ENCODE results near the gene ATP6V1B1. TPM values are rescaled to one million over a fixed set of nuclear protein-coding genes. Genes with fewer than 3 reads are reported as not detected.

Gene ATP6V1B1
- total RNA-seq, 1 donor from 2014 or later: not detected

DNA sequence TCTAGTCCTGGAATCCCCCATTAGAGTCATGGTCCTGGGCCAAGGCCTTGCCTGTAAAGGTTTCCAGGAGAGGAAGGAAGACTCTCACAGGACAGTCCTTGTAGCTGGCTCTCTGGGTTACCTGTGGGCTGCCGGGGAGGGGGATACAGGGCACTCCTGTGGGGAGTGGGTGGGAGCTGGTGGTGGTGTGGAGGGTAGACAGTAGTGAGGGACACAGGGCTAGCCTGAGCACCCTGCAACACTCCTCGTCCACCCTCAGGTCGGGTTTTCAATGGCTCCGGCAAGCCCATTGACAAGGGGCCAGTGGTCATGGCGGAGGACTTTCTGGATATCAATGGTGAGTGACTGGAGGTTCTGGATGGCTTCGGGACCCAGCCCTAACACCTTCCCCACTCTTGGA lies 23.1 kb downstream of the ATP6V1B1 start:
- POLR2A ChIA-PET: no interaction called here

DNA sequence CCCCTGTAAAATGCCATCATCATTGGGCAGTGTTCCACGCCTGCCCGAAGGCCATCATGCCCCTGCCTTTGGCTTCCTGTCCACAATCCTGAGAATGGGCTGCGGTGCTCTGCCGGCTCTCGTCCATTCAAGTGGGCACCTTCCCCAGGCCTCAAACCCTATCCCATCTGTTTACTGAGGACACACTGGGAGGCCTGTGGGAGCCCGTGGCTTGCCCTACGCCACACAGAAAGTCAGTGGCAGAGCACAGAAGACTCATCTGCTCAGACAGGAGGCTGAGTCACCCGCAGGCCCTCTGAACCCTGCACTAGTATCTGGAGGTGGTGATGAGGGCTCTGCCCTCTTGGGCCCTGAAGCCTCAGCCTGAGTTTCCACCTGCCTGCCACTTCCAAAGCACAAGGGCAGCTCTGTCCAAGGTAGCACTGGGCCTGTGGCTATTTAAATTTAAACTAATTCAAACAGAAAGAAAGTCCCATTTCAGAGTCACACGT lies 23.6 kb downstream of the ATP6V1B1 start:
- CTCF ChIA-PET: no interaction called here

More for the DNA sequence above, 23.1 kb downstream of the ATP6V1B1 start:
- Mint-ChIP-seq H3K4me1 (peaks cover 3% of the 10 kb centered on the region), H3K27me3 (peaks cover 42% of the 10 kb centered on the region), H3K4me3 (no peak overlapping the region), H3K9me3 (no peaks in the 10 kb centered on the region), H3K36me3 (ENCODE audit: low read depth) (no peaks in the 10 kb centered on the region), H3K27ac (no peak overlapping the region)
- intact Hi-C loops (cut with micrococcal nuclease): no loop called here
- CTCF ChIA-PET: no interaction called here
- DNase-seq (peak; percentile 5), ATAC-seq (ENCODE audit: low read depth) (no peak)
- TF ChIP-seq, protein P1, sequence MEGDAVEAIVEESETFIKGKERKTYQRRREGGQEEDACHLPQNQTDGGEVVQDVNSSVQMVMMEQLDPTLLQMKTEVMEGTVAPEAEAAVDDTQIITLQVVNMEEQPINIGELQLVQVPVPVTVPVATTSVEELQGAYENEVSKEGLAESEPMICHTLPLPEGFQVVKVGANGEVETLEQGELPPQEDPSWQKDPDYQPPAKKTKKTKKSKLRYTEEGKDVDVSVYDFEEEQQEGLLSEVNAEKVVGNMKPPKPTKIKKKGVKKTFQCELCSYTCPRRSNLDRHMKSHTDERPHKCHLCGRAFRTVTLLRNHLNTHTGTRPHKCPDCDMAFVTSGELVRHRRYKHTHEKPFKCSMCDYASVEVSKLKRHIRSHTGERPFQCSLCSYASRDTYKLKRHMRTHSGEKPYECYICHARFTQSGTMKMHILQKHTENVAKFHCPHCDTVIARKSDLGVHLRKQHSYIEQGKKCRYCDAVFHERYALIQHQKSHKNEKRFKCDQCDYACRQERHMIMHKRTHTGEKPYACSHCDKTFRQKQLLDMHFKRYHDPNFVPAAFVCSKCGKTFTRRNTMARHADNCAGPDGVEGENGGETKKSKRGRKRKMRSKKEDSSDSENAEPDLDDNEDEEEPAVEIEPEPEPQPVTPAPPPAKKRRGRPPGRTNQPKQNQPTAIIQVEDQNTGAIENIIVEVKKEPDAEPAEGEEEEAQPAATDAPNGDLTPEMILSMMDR (IDR thresholded peaks at IDR 0.05): no peak

DNA sequence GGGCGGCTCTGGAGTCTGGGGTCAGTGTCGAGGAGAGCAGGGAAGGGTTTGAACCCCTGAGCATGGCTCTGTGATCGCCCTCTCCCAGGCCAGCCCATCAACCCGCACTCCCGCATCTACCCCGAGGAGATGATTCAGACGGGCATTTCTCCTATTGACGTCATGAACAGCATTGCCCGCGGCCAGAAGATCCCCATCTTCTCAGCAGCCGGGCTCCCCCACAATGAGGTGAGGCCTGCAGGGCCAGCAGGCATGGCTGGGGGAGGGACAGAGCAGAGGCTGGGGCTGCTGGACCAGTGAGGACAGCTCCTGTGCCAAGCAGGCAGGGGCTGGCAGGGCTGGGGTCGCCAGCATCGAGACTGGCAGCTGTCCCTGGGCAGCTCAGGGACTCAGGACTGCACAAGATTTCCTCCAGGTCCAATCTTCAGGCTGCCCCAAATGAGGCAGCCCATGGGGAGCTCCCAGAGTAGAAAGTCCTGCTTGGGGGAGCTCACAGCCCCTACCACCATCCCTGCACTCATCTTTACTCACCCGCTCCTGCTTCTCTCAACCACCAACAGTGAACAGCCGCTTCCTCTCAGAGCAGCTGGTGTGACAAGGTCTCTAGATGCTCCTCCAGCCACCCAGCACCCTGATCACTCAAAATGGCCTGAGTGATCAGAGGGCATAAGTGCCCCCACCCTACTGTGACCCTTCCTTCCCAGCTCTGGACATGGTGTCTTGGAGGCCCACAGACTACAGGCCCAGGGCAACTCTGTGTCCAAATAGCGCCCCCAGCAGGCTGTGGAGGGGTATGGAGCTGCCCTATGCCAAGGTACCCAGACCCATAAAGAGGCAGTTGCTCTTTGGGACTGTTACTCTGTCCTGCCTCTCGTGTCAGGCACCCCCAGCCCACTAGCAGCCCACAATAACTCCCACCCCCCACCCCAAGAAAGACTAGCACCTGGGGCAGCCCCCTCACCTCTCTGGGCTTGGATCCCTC lies 24.4 kb downstream of the ATP6V1B1 start:
- Mint-ChIP-seq H3K27me3 (peaks cover 39% of the 10 kb centered on the region), H3K36me3 (ENCODE audit: low read depth) (no peaks in the 10 kb centered on the region), H3K9me3 (no peaks in the 10 kb centered on the region), H3K4me1 (peaks cover 10% of the 10 kb centered on the region), H3K4me3 (no peak overlapping the region), H3K27ac (no peak overlapping the region)
- DNase-seq (no peak), ATAC-seq (ENCODE audit: low read depth) (no peak)
- ChIA-PET POLR2A (no interaction called here), CTCF (no interaction called here)
- intact Hi-C loops (cut with micrococcal nuclease): no loop called here
- TF ChIP-seq, protein P1 (IDR thresholded peaks at IDR 0.05): no peak

More for the DNA sequence above, 23.6 kb downstream of the ATP6V1B1 start:
- TF ChIP-seq, protein P1 (IDR thresholded peaks at IDR 0.05): no peak
- Mint-ChIP-seq H3K27ac (no peak overlapping the region), H3K4me3 (no peak overlapping the region), H3K36me3 (ENCODE audit: low read depth) (no peaks in the 10 kb centered on the region), H3K27me3 (peaks cover 44% of the 10 kb centered on the region), H3K4me1 (peaks cover 3% of the 10 kb centered on the region), H3K9me3 (no peaks in the 10 kb centered on the region)
- ATAC-seq (ENCODE audit: low read depth) (no peak), DNase-seq (peak; percentile 7)
- POLR2A ChIA-PET: no interaction called here
- intact Hi-C loops (cut with micrococcal nuclease): no loop called here

DNA sequence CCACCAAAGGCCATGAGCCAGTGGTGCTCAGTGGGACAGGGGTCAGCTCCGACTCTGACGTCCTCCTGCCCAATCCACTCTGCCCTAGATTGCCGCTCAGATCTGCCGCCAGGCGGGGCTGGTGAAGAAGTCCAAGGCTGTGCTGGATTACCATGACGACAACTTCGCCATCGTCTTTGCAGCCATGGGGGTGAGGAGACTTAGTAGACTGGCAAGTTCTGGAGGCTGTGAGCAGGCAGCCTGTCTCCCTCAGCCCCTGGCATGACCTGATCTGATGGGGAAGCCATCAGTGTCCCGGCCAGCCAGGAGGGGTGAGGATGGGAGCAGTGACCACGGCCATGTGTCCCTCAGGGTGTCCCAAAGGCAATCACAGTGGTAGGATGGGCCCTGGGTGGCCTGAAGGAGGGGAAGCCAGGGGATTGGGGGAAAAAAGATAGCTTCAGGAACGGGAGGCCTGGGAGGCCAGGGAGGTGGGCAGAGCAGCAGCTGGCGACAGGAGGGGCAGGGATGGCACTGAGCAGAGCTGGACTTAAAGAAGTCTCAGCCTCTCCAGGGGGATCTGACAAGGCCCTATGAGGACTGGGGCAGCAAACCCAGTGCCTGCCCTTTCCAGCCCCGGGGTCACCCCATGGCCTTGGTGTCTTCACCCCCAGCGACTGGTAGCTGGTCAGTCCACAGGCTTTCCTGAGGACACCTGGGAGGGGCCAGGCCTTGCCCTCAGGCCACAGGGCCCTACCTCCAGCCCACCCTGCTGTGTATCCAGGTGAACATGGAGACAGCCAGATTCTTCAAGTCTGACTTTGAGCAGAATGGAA lies 25.3 kb downstream of the ATP6V1B1 start:
- Mint-ChIP-seq H3K27ac (no peak overlapping the region), H3K4me1 (peaks cover 12% of the 10 kb centered on the region), H3K9me3 (no peaks in the 10 kb centered on the region), H3K4me3 (no peak overlapping the region), H3K36me3 (ENCODE audit: low read depth) (no peaks in the 10 kb centered on the region), H3K27me3 (peaks cover 33% of the 10 kb centered on the region)
- ChIA-PET CTCF (interaction anchor here (0.6 to 1.0 kb wide), 3 partner anchors 15 to 114 kb away, joined by 3 to 4 read pairs (median 3); no protein-coding TSS in a partner anchor), POLR2A (no interaction called here)
- ATAC-seq (ENCODE audit: low read depth) (no peak), DNase-seq (no peak)
- intact Hi-C loops (cut with micrococcal nuclease): no loop called here
- TF ChIP-seq, protein P1 (IDR thresholded peaks at IDR 0.05): no peak

DNA sequence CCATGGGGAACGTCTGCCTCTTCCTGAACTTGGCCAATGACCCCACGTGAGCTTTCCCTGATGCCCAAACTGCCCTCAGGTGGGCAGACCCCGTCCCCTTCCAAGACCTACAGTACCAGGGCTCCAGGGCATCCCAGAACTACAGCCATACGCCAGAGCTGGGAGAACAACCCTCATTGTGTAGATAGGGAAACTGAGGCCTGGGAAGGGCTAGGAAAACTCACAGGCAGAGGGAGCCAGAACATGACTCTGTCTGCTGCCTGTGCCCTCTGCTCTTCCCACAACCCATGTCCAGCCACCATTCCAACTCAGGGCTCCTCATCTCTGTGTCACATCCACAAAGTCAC lies 25.9 kb downstream of the ATP6V1B1 start:
- no peak for ATAC-seq (ENCODE audit: low read depth)
- H3K27me3 Mint-ChIP-seq: peaks cover 32% of the 10 kb centered on the region
- CTCF ChIA-PET: interaction anchor here (0.6 to 1.0 kb wide), 3 partner anchors 15 to 114 kb away, joined by 3 to 4 read pairs (median 3); no protein-coding TSS in a partner anchor

More for the DNA sequence above, 25.9 kb downstream of the ATP6V1B1 start:
- TF ChIP-seq, protein P1 (IDR thresholded peaks at IDR 0.05): no peak
- Mint-ChIP-seq H3K27ac (no peak overlapping the region), H3K4me1 (peaks cover 12% of the 10 kb centered on the region), H3K4me3 (no peak overlapping the region), H3K36me3 (ENCODE audit: low read depth) (no peaks in the 10 kb centered on the region), H3K9me3 (no peaks in the 10 kb centered on the region)
- POLR2A ChIA-PET: no interaction called here
- intact Hi-C loops (cut with micrococcal nuclease): no loop called here
- DNase-seq: no peak

All from activated B cell treated with CpG ODN at 0.5 μM for 24 hours (primary cell).